Trophoblast cell (in vitro differentiated cells and primary cell): ENCODE data around the gene IMP4.

ENCODE experiments used
- DNase-seq, 2 donors: peaks; one replicate each; pipeline ENCODE4 v3.0.0-alpha.2; 2016
- H2AFZ ChIP-seq: 2 replicates; pipeline ENCODE4 v1.6.1; 2013; ENCODE audit warnings: low read length, moderate library complexity, mild to moderate bottlenecking; ENCODE audit not compliant: insufficient read depth, poor library complexity
- H2AK5ac ChIP-seq: 2 replicates; pipeline ENCODE4 v1.6.1; 2013; ENCODE audit warnings: mild to moderate bottlenecking, low read length
- H2BK120ac ChIP-seq: 2 replicates; pipeline ENCODE4 v1.6.1; 2013; ENCODE audit warnings: low read length, mild to moderate bottlenecking, moderate library complexity; ENCODE audit not compliant: insufficient read depth, poor library complexity
- H2BK12ac ChIP-seq: 2 replicates; pipeline ENCODE4 v1.6.1; 2013; ENCODE audit warnings: mild to moderate bottlenecking, low read length, moderate library complexity
- H2BK5ac ChIP-seq: 2 replicates; pipeline ENCODE4 v1.6.1; 2013; ENCODE audit warnings: low read length, low read depth, moderate library complexity, mild to moderate bottlenecking; ENCODE audit not compliant: poor library complexity
- H3K14ac ChIP-seq: 2 replicates; pipeline ENCODE4 v1.6.1; 2013; ENCODE audit warnings: mild to moderate bottlenecking, low read length
- H3K18ac ChIP-seq: 2 replicates; pipeline ENCODE4 v1.6.1; 2013; ENCODE audit warnings: mild to moderate bottlenecking, low read length
- H3K23ac ChIP-seq: 2 replicates; pipeline ENCODE4 v1.6.1; 2013; ENCODE audit warnings: low read length
- H3K27ac ChIP-seq: 2 replicates; pipeline ENCODE4 v1.5.1; 2013; ENCODE audit warnings: low read depth, mild to moderate bottlenecking, inconsistent platforms, low read length, moderate library complexity
- H3K27me3 ChIP-seq: 2 replicates; pipeline ENCODE4 v1.6.1; 2013; ENCODE audit warnings: inconsistent platforms, mild to moderate bottlenecking, low read length, moderate library complexity; ENCODE audit not compliant: insufficient read depth
- H3K36me3 ChIP-seq, 2 experiments: 1 replicate in 1 of 2; 2 replicates in 1 of 2; pipeline ENCODE4 v1.6.1; 2013; ENCODE audit warnings: low read length in 2 of 2, mild to moderate bottlenecking in 2 of 2, moderate library complexity in 1 of 2; ENCODE audit not compliant: insufficient read depth in 2 of 2, control insufficient read depth in 1 of 2
- H3K4ac ChIP-seq: 2 replicates; pipeline ENCODE4 v1.6.1; 2013; ENCODE audit warnings: low read depth, mild to moderate bottlenecking, low read length, moderate library complexity
- H3K4me1 ChIP-seq, 2 experiments: 1 replicate in 1 of 2; 2 replicates in 1 of 2; pipeline ENCODE4 v1.6.1; 2013; ENCODE audit warnings: low read length in 2 of 2, mild to moderate bottlenecking in 2 of 2, moderate library complexity in 1 of 2; ENCODE audit not compliant: insufficient read depth in 2 of 2, control insufficient read depth in 1 of 2
- H3K4me2 ChIP-seq: 2 replicates; pipeline ENCODE4 v1.6.1; 2013; ENCODE audit warnings: inconsistent platforms, mild to moderate bottlenecking, low read length, moderate library complexity
- H3K4me3 ChIP-seq: 2 replicates; pipeline ENCODE4 v1.5.1; 2013; ENCODE audit warnings: mild to moderate bottlenecking, low read depth, low read length, inconsistent platforms
- H3K79me1 ChIP-seq: one replicate; pipeline ENCODE4 v1.6.1; 2013; ENCODE audit warnings: low read length
- H3K79me2 ChIP-seq: 2 replicates; pipeline ENCODE4 v1.6.1; 2013; ENCODE audit warnings: low read length, mild to moderate bottlenecking; ENCODE audit not compliant: control insufficient read depth, insufficient read depth, poor library complexity
- H3K9ac ChIP-seq: 2 replicates; pipeline ENCODE4 v1.6.1; 2013; ENCODE audit warnings: mild to moderate bottlenecking, low read length
- H3K9me3 ChIP-seq: 2 replicates; pipeline ENCODE4 v1.6.1; 2013; ENCODE audit warnings: low read depth, mild to moderate bottlenecking, control low read depth, inconsistent platforms, low read length; ENCODE audit not compliant: insufficient read depth
- H4K12ac ChIP-seq: 2 replicates; pipeline ENCODE4 v1.6.1; 2013; ENCODE audit warnings: low read depth, mild to moderate bottlenecking, low read length, moderate library complexity
- H4K8ac ChIP-seq: 2 replicates; pipeline ENCODE4 v1.6.1; 2013; ENCODE audit warnings: low read depth, mild to moderate bottlenecking, low read length, moderate library complexity
- H4K91ac ChIP-seq: one replicate; pipeline ENCODE4 v1.6.1; 2013; ENCODE audit warnings: low read depth, mild to moderate bottlenecking, low read length, moderate library complexity
- WGBS: extraction: QIAGEN DNeasy Blood & Tissue Kit; methylation state at CpG from one replicate; pipeline ENCODE4 v1.1.7; 2013; ENCODE audit warnings: missing lambda C conversion rate; ENCODE audit not compliant: insufficient read length, insufficient coverage; ENCODE audit errors: extremely low coverage; 5-methylcytosine and 5-hydroxymethylcytosine counted together

The IMP4 gene

DNA sequence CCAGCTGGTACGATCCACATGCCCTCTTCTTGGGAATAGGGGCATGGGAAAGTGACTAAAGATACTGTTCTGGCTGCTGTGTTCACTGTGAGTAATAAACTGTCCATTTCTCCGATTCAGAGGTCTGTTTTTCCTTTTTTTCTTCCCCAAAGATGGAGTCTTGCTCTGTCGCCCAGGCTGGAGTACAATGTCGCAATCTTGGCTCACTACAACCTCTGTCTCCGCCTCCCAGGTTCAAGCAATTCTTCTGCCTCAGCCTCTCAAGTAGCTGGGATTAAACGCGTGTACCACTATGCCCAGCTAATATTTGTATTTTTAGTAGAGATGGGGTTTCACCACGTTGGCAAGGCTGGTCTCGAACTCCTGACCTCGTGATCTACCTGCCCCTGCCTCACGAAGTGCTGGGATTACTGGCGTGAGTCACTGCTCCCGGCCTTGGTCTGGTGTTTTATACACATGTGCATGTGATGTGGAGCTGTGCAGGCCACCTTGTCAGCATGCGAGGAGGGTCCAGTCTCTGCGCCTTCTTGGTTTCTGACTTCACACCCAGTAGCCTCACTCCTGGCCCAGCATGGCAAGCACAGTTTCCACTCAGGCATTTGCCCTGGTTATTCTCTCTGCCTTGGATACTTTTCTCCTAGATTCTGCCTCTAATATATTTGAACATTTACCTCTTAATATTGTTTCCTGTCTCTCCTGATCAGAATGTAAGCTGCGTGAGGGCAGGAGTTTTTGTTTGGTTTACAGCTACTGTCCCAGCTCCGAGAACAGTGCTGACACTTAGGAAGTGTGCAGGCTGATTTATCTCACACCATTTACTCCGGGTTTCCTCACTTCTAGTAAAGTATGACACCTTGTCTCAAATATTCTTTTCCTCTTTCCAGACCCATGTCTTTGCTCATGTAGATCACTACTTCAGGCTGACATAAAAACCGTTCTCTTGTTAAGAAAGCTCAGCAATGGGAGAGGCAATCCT, 32.9 kb downstream of the IMP4 start:
- Histone ChIP-seq H3K9me3 (no peaks in the 10 kb centered on the region), H3K4ac (no peak overlapping the region), H4K91ac (no peak overlapping the region), H2BK120ac (no peak overlapping the region), H3K79me1 (peaks cover 11% of the 10 kb centered on the region), H3K14ac (no peak overlapping the region), H4K12ac (no peak overlapping the region), H3K18ac (no peak overlapping the region), H2BK12ac (no peak overlapping the region), H3K4me2 (no peak overlapping the region), H3K4me1 (peaks cover 22 to 27% of the 10 kb centered on the region in 2 experiments), H3K27me3 (no peaks in the 10 kb centered on the region), H2AFZ (no peak overlapping the region), H3K79me2 (peaks cover 8% of the 10 kb centered on the region), H3K9ac (no peak overlapping the region), H2BK5ac (no peak overlapping the region), H3K4me3 (no peak overlapping the region), H3K36me3 (peaks cover 2 to 3% of the 10 kb centered on the region in 2 experiments), H3K23ac (no peak overlapping the region), H4K8ac (no peak overlapping the region), H3K27ac (no peak overlapping the region), H2AK5ac (no peak overlapping the region)
- WGBS = no CpG with 5 or more reads among the region's 19 CpGs
- no peak for DNase-seq

GRCh38 chr2:130376433-130377293, 34.0 kb downstream of the IMP4 start:
- no peak overlapping the region for H3K4me3 ChIP-seq
- H3K27ac ChIP-seq = no peak overlapping the region
- no peak overlapping the region for H4K12ac ChIP-seq
- H3K9me3 ChIP-seq = no peaks in the 10 kb centered on the region
- H3K14ac ChIP-seq = no peak overlapping the region
- no peak overlapping the region for H3K23ac ChIP-seq
- no peak overlapping the region for H3K9ac ChIP-seq
- H2BK5ac ChIP-seq = no peak overlapping the region
- H2AK5ac ChIP-seq = no peak overlapping the region
- no peak overlapping the region for H2AFZ ChIP-seq
- H3K27me3 ChIP-seq = no peaks in the 10 kb centered on the region
- DNase-seq = no peak
- no peak overlapping the region for H3K18ac ChIP-seq
- no peak overlapping the region for H3K4ac ChIP-seq
- peaks cover 19 to 27% of the 10 kb centered on the region in 2 experiments for H3K4me1 ChIP-seq
- H2BK12ac ChIP-seq = no peak overlapping the region
- no peak overlapping the region for H4K8ac ChIP-seq
- peaks cover 8% of the 10 kb centered on the region for H3K79me2 ChIP-seq
- peaks cover 11% of the 10 kb centered on the region for H3K79me1 ChIP-seq
- peaks cover 0 to 2% of the 10 kb centered on the region in 2 experiments for H3K36me3 ChIP-seq
- H3K4me2 ChIP-seq = no peak overlapping the region
- no CpG with 5 or more reads among the region's 11 CpGs for WGBS
- H4K91ac ChIP-seq = no peak overlapping the region
- H2BK120ac ChIP-seq = no peak overlapping the region

DNA sequence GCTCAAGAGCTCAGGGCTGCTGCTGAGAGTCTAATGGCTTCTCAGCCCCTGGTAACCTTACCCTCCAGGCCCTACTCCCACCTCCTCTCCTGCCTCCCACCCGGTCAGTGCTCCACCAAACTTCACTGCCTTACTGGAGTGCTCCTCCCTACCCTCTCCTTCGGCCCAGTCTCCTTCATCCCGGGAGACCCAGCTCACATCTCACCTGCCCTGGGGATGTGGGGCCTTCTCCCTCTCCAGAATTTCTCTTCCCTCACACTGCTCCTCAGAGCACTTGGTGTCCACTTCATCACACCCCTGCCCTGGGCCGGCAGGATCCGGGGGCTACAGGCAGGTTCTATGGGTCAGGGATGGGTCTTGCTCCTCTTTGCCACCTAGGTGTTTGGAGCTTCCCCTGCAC, 34.8 kb downstream of the IMP4 start:
- Histone ChIP-seq H3K27me3 (no peaks in the 10 kb centered on the region), H2AK5ac (no peak overlapping the region), H3K14ac (no peak overlapping the region), H3K4me1 (peaks cover 18 to 23% of the 10 kb centered on the region in 2 experiments), H3K4me2 (no peak overlapping the region), H4K12ac (no peak overlapping the region), H3K36me3 (peaks cover 0 to 2% of the 10 kb centered on the region in 2 experiments), H3K27ac (no peak overlapping the region), H3K79me2 (peaks cover 3% of the 10 kb centered on the region), H3K9ac (no peak overlapping the region), H3K4ac (no peak overlapping the region), H3K79me1 (peaks cover 6% of the 10 kb centered on the region), H3K18ac (no peak overlapping the region), H2AFZ (no peak overlapping the region), H3K9me3 (peaks cover 3% of the 10 kb centered on the region), H2BK12ac (no peak overlapping the region), H4K8ac (no peak overlapping the region), H2BK5ac (no peak overlapping the region), H4K91ac (no peak overlapping the region), H3K23ac (no peak overlapping the region), H3K4me3 (no peak overlapping the region), H2BK120ac (no peak overlapping the region)
- no CpG with 5 or more reads among the region's 5 CpGs for WGBS
- no peak for DNase-seq

DNA sequence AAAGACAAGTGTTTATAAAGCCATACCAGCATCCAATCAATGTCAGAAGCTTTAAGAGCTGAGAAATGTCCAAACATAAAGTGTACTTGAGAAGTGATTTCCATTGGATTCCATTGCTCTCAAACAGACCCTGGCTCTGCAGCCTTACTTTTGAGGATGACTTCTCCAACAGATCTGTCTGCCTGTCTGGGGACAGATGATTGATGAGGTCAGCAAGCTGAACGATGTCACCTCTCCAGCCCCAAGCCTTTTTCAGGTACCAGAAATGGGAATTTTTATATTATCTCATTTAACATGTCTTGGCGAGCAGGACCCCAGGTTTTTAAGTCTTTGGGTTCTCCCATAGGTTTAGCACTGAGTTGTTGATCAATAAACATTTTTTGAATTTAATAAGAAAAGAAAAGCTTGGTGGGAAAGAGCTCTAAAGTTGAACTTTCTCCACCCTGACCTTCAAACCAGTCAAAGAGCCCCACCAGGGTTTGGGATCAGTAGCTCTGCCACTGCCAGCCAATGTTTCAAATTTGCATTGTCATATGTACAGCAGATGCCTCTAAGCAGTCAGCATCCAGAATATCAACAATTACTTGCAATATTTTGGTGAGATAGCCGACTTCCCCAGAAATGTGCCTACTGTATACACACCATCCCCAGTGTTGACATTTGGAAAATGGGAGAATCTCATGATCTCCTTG, 35.7 kb downstream of the IMP4 start:
- Histone ChIP-seq H2AFZ (no peak overlapping the region), H3K14ac (no peak overlapping the region), H2BK5ac (no peak overlapping the region), H4K8ac (no peak overlapping the region), H4K12ac (no peak overlapping the region), H3K4me3 (no peak overlapping the region), H3K36me3 (peaks cover 0 to 2% of the 10 kb centered on the region in 2 experiments), H3K4me1 (peaks cover 10 to 15% of the 10 kb centered on the region in 2 experiments), H3K18ac (no peak overlapping the region), H3K27ac (no peak overlapping the region), H3K9ac (no peak overlapping the region), H3K4ac (no peak overlapping the region), H2AK5ac (no peak overlapping the region), H3K27me3 (no peaks in the 10 kb centered on the region), H2BK12ac (no peak overlapping the region), H2BK120ac (no peak overlapping the region), H3K9me3 (peaks cover 6% of the 10 kb centered on the region), H4K91ac (no peak overlapping the region), H3K4me2 (no peak overlapping the region), H3K79me2 (no peaks in the 10 kb centered on the region), H3K79me1 (no peaks in the 10 kb centered on the region), H3K23ac (no peak overlapping the region)
- WGBS = no CpG with 5 or more reads among the region's 3 CpGs
- DNase-seq = no peak
